ENCODE measurements around the gene PPP2R2B. TPM values are rescaled to one million over a fixed set of nuclear protein-coding genes. Genes with fewer than 3 reads are reported as not detected.

Gene PPP2R2B
- total and polyA plus RNA-seq, 2 of the 4 experiments (the other 2 are of a cell fraction) = not detected

GRCh38 chr5:146762830-146763229 is 115.7 kb downstream of the PPP2R2B start:
- ChIA-PET POLR2A (ENCODE audit: unreplicated experiment) (no interaction called here), CTCF (no interaction called here)
- Histone ChIP-seq H4K20me1 (ENCODE audit: insufficient read depth, low read length) (no peaks in the 10 kb centered on the region), H3K56ac (ENCODE audit: extremely low read depth, insufficient read depth, low read length) (no peak overlapping the region), H4K91ac (ENCODE audit: insufficient read depth, low read depth, low read length) (no peak overlapping the region), H3K4me1 (ENCODE audit: control insufficient read depth, insufficient read depth, low read length) (no peaks in the 10 kb centered on the region), H3K4ac (ENCODE audit: low read depth, low read length) (no peak overlapping the region), H2BK5ac (ENCODE audit: low read depth, low read length, poor library complexity, severe bottlenecking) (no peak overlapping the region), H3K23ac (ENCODE audit: low read depth, low read length) (no peak overlapping the region), H3K79me1 (ENCODE audit: low read depth in 1 of 2, low read length in 2 of 2) (no peaks in the 10 kb centered on the region), H3K27ac (ENCODE audit: insufficient read depth, low read length) (no peak overlapping the region), H3K4me3 (ENCODE audit: insufficient read depth, low read depth, low read length) (no peak overlapping the region), H3K4me2 (ENCODE audit: low read depth, low read length) (no peak overlapping the region), H2BK15ac (ENCODE audit: low read depth, low read length) (no peak overlapping the region), H3K9me3 (ENCODE audit: control insufficient read depth, insufficient read depth, low read length) (no peaks in the 10 kb centered on the region), H2BK20ac (ENCODE audit: low read depth, low read length) (no peak overlapping the region), H3K9me1 (ENCODE audit: insufficient read depth, low read length) (no peaks in the 10 kb centered on the region), H3K27me3 (ENCODE audit: control insufficient read depth, insufficient read depth, low read length) (no peaks in the 10 kb centered on the region), H2AFZ (replicated peaks; ENCODE audit: low read length, poor library complexity) (no peak overlapping the region), H3K14ac (replicated peaks; ENCODE audit: low read depth, low read length) (no peak overlapping the region), H4K5ac (ENCODE audit: low read depth, low read length) (no peak overlapping the region), H2BK120ac (ENCODE audit: low read depth, low read length) (no peak overlapping the region), H3K9ac (ENCODE audit: low read depth, low read length) (no peak overlapping the region), H2AK5ac (ENCODE audit: low read depth, low read length) (no peak overlapping the region), H3K36me3 (ENCODE audit: control insufficient read depth, insufficient read depth, low read length) (no peaks in the 10 kb centered on the region), H3K18ac (ENCODE audit: low read depth, low read length) (no peak overlapping the region), H4K8ac (ENCODE audit: low read depth in 2 of 2, low read length in 2 of 2) (no peak overlapping the region), H2AK9ac (replicated peaks; ENCODE audit: low read depth, low read length, poor library complexity) (no peak overlapping the region)
- TF ChIP-seq BHLHE40 (IDR thresholded peaks at IDR 0.05; ENCODE audit: low read depth, low read length) (no peak), RCOR1 (IDR thresholded peaks at IDR 0.05; ENCODE audit: insufficient replicate concordance, low read length) (no peak), NFE2L2 (IDR thresholded peaks at IDR 0.05; ENCODE audit: low read depth, low read length) (no peak), USF2 (IDR thresholded peaks at IDR 0.05; ENCODE audit: low read depth, low read length) (no peak)
- ATAC-seq (ENCODE audit: low read depth) (no peak), DNase-seq (no peak)
- intact Hi-C loops (cut with micrococcal nuclease) = no loop called here
- in situ Hi-C loops (cut with MboI; ENCODE audit: low sequenced_read_pairs) = no loop called here
- no TSS peak for BruUV-seq (replicated peaks)
- 8% methylated on average over 2 of the region's 5 CpGs; no CpG with 5 or more reads in 1 of the 2 experiments for WGBS, 2 experiments (ENCODE audit: extremely low coverage in 2 of 2, insufficient read length in 1 of 2)
- dilution Hi-C loops (cut with HindIII; ENCODE audit: low sequenced_read_pairs, unreplicated experiment) = no loop called here
